Endometrium (tissue), 2 donors: ENCODE results near the gene LIMA1.
"Not testable (repeated sequence)": the region's sequence is repeated elsewhere in the genome, so short reads cannot be mapped to it uniquely, and the experiment has no call there.

ENCODE experiments used
- FAIRE-seq: peaks from 2 replicates; lab custom pipeline; 2012; peaks lifted over from hg19 to GRCh38; lab: Jason Lieb, UNC
- donor health status: control.
- donor health status: control.

Gene LIMA1

DNA sequence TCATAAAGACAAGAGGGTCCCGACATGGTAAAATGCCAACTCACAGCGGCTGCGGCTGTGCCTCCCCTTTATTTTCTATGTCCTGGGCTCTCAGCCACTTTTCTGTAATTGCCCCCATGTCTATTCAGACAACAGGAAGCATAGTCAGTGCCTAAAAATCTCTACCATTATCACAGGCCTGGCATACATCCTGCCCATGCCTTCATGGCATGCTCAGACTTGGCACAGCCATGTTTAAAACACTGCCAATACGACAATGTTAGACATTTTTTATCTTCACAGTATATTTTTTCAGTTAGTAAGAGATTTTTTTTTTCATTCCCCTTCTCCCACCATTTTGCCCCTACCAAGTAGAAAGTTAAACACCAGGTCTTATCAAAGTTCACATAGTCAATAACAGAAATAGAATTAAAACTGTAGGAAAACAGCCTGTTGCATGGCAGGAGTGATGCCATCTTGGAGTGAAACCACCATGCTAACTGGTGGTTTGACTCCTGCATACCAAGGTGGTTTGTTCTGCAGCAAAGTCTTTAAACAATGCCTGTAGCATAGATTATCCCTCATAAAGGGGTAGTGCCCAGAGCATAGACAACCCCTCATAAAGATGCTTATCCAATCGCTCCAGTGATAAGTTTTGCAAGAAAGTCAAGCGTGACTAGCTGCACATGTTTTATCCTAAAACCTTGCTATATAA lies 97.2 kb downstream of the LIMA1 start:
- no peak for FAIRE-seq

DNA sequence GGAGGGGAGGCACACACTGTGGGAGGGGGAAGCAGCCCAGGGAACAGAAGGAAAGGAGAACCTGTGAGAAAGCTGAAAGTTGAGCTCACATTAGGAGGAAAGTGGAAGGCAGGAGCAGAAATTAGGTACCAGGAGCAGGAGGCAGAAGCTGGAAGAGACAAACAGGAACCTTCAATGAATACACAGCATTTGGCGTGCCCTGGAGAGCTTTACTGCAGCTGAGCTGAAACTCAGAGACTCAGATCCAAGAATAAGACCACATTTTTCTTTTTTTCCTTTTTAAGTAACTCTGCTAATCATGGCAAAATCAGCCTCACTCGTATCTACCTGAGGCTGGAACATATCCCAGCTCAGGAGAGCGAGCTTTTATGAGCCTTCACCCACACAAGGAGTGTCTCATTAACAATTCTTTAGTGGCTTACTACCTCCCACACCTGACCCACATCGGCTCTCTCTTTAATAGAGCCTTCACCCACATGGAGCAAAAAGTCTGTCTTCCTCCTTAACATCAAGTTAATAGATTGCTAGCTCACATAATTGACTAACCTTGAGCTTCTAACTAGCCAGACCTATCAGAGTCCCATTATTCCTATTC lies 97.9 kb downstream of the LIMA1 start:
- no peak for FAIRE-seq

DNA sequence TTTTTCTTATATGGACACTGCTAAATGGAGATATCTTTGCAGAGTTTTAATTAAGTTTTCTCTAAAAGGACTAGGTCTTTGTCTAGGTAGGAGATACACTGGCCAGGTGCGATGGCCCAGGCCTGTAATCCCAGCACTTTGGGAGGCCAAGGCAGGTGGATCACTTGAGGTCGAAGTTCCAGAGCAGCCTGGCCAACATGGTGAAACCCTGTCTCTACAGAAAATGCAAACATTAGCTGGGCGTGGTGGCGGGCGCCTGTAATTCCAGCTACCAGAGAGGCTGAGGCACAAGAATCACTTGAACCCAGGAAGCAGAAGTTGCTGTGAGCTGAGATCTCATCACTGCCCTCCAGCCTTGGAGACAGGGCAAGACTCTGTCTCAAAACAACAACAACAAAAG lies 99.1 kb downstream of the LIMA1 start:
- FAIRE-seq, result no peak

DNA sequence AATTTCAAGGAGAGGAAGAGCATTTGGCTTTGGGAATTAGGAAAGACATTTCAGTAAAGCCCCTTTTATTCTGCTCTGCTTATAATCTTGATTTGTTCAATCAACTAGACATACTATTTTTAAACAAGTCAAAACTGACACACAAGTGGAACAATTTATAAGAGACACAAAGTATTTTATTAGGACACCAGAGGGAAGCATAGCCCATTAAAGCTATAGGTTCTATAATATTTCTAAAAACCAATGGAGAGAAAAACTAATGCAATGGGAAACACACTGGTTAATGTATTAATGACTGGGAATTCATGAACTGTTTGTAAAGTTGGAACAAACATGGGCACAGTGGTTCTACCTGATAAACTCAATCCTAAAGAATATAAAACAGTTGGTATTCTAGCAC lies 100.9 kb downstream of the LIMA1 start:
- FAIRE-seq, result no peak

DNA sequence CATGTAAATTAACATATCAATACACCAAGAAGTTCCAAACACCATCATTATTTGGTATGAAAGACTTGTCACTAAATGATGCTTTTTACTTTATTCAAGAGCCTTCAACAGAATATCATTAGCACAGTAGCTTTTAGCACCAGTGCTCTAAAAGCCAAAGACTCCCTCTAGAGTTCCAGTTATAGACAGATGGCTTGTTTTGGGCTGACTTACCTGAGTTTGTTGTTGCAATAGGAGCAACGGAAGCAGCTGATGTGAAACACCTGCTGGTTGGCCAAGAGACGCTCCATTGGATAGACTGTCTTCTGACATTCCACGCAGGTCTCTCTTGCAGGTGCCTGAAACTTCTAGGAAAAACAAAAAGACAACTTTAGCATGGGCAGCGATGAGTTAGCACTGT lies 101.6 kb downstream of the LIMA1 start:
- FAIRE-seq, result no peak

DNA sequence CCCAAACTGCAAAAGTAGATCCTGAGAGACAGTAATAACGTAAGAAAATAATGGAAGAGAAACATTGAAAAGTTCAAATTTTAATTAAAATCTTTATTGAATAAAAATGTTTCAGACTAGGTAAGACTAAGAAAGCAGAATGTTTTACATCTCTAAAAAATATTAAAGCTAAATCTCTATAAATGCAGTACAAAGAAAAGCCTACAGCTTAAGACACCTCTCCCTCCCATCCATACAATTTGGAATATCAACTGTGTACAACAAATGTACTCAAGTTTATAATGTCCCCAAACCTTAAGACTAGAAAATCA lies 107.6 kb downstream of the LIMA1 start:
- FAIRE-seq, result no peak

DNA sequence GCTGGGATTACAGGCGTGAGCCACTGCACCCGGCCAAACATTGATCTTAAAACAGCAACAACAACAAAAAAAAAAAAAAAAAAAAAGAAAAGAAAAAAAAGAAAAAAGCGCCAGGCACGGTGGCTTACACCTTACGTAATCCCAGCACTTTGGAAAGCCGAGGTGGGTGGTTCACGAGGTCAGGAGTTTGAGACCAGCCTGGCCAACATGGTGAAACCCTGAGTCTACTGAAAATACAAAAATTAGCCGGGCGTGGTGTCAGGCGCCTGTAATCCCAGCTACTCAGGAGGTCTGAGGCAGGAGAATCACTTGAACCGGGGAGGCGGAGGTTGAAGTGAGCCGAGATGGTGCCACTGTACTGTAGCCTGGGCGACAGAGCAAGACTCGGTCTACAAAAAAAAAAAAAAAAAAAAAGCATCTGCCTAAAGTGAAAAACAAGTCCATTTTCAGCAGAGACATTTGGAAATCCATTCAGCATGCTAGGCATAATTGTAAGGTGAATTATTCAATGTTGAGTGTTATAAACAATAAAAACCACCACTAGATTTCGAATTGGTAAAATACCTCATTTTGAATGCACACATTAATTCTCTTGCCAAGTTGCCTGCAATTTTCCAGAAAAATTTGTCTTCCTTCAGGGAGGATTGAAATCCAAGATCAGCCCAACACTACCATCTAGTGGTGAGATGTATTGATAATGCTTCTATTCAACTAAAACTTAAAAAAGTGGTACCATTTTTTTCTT lies 108.2 kb downstream of the LIMA1 start:
- peak; percentile 95 for FAIRE-seq

DNA sequence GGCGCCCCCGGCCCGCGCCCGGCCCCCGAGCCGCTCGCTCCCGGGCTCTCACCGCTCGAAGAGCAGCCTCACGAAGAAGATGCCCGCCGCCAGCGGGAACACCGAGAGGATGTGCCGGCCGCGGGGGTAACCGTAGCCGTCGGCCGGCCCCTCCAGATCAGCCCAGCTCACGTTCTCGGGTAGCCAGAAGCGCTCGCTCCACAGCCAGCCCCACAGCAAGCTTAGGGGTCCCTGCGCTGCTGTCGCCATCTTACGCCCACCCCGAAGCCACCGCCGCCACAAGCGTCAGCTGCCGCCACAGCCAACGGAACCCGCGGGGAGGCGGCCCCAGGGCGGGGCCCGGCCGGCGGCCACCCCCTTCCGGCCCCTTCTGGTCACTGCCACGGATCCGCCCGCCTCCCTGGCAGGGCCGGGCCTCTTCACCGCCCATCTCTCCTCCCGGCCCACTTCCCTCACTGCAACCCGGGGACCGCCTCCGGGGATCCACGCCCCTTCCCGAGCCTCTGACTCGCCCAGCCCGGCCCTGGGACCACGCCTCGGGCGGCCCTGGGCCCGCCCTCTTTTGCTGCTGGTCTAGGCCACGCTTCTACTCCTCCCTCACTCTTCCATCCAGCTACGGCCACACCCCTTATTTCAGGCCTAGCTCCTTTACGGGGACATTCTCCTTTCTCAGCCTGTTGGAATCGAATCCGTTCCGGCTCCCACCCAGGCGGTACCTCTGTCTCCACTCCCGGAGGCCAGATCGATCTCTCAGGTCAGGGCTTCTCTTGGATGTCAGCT lies 116.1 kb downstream of the LIMA1 start, which contains the start of gene CERS5:
Gene CERS5, minus strand, starts transcription at position 321 of the 780 bp plus-strand sequence. Its CDS starts 72 bp downstream, at position 249.
- peak; percentile 85 for FAIRE-seq

DNA sequence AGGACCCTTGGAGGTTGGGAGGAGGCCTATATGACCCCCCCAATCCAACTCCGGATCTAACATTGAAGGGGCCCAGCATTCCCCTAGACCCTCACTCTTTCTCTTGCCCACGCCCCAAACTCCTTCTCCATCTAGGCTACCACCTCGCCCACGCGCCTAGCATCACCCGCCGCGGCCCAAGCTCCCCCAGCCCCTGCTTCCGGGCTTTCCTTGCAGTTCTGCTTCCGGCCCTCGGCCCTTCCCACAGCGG lies 116.6 kb downstream of the LIMA1 start:
- no peak for FAIRE-seq

DNA sequence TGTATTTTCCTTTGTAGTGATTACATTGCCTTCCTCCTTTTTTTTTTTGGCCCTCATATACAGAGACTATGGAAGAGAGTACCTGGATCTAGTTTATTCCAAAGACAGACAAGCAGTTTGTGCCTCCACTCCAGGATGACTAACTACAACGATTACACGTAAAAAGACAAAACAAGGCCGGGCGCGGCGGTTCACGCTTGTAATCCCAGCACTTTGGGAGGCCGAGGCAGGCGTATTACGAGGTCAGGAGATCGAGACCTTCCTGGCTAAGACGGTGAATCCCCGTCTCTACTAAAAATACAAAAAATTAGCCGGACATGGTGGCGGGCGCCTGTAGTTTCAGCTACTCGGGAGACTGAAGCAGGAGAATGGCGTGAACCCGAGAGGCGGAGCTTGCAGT lies 118.4 kb downstream of the LIMA1 start:
- FAIRE-seq, result no peak

DNA sequence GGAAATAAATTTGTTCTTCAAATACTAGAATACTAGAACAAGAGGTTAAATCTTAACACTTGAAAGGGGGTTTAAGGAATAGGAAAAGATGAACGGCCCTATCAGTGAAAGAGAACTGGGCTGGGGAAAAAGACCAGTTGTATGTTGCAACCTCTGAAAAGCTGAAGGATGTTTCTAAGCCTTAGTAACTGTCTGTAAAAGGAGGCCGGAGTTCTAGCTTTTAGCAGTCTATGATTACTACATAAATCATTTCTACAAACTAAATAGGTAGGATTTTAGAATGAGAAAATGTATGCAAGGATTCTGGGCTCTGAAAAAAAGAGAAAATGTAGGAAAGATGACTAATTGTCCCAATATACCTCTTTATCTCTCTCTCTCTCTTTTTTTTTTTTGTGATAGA lies 121.1 kb downstream of the LIMA1 start:
- FAIRE-seq, result no peak

DNA sequence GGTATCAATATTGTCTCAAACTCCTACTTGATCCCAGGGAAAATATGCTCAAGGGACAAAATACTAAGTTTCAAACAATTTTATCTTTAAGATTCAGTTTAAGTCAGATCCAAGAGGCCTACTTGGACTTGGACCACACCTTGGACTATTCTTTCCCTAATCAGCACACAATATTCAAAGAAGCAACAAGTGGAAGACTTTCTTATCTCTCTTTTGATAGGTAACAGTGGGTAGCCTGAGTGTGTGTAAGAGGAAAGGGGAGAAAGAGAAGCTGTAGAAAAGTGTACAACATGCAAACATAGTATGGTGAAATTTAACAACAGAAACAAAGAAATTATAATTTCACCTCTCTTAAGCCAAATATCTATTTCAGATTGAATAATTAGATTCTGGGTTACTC lies 122.7 kb downstream of the LIMA1 start:
- FAIRE-seq, result no peak

DNA sequence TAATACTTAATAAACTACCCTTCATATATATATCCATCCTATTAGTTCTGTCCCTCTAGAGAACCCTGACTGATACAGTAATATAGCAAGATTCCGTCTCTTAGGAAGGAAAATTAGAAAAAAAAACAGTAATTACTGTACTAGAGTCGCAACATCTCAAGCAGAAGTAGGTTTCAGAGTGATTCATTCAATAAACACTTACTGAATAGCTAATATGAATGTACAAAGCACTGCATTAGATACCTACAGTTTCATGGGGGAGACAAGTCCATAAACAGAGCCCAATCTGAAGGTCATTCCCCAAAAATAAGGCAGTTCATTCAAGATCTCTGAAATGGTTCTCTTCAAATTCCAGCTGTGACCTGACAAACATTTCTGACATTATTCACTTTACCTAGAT lies 126.1 kb downstream of the LIMA1 start:
- FAIRE-seq, result no peak

DNA sequence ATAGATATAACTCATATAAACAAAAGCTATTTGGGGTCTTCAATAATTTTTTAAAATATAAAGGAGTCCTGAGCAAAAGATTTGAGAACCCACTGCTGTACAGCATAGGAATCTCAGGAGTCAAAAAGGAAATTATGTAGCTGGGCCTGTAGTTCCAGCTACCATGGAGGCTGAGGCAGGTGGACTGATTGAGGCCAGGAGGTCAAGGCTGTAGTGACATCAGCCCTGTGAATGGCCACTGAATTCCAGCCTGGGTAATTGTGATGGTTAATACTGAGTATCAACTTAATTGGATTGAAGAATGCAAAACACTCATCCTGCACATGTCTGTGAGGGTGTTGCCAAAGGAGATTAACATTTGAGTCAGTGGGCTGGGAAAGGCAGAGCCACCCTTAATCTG lies 126.7 kb downstream of the LIMA1 start:
- no peak for FAIRE-seq

DNA sequence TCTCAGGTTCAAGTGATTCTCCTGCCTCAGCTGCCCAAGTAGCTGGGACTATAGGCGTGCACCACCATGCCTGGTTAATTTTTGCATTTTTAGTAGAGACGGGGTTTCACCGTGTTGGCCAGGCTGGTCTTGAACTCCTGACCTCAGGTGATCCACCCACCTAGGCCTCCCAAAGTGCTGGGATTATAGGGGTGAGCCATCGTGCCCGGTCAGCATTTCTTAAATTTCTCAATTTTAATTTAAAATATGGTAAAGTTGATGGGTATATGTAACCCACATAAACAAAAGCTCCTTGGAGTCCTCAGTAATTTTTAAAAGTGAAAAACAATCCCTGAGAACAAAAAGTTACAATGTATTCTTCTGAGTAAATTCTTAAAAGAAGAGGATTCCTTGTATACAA lies 128.4 kb downstream of the LIMA1 start:
- FAIRE-seq, result not testable (repeated sequence)

DNA sequence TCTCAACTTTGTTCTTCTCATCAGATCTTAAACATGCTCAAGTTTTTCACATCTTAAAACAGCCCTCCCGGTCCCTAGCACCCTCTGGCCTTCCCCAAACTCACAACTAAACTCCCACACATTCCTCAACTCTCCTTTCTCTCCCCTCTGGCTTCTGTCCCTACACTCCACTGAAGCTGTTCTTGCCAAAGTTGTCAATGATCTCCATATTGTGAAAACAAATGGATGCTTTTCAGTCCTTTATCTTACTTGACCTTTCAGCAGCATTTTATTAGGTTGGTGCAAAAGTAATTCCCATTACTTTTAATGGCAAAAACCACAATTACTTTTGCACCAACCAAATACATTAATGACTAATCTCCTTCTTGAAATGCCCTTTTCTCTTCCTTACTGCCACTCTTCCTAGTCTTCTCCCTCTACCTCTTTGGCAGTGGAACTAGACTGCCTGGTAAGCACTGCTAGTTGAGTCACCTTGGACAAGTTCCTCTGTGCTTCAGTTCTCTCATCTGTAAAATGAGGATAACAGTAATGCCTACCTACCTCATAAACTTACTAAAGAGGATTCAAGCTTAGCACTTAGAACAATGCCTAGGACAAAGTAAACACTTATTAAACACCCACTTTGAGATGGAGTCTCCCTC lies 132.2 kb downstream of the LIMA1 start:
- FAIRE-seq, result no peak

DNA sequence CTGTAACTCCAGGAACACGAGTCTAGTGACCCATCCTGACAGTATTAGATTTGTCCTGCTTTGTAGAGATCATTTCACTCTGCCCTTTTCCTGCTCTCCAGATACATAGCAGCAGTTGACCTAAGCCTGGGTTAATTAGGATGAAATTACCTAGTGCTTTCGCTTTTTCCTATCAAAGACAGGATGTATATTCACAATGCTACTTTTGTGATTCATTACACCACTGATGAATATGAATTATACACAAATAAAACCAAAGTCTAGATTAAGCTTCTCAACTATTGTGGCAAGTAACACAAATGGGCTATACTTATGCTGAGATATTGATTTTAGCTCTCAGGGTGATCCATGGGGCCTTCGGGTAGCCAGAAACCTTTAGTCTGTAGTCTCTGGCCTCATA lies 134.0 kb downstream of the LIMA1 start:
- FAIRE-seq, result no peak

DNA sequence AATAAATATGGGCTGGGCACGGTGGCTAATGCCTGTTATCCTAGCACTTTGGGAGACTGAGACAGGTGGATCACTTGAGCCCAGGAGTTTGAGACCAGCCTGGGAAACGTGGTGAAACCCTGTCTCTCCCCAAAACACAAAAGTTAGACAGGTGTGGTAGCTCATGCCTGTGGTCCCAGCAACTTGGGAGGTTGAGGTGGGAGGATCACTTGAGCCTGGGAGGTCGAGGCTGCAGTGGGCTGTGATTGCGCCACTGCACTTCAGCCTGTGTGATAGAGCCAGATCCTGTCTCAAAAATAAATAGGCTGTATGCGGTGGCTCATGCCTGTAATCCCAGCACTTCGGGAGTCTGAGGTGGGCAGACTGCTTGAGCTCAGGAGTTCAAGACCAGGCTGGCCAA lies 135.3 kb downstream of the LIMA1 start:
- not testable (repeated sequence) for FAIRE-seq

DNA sequence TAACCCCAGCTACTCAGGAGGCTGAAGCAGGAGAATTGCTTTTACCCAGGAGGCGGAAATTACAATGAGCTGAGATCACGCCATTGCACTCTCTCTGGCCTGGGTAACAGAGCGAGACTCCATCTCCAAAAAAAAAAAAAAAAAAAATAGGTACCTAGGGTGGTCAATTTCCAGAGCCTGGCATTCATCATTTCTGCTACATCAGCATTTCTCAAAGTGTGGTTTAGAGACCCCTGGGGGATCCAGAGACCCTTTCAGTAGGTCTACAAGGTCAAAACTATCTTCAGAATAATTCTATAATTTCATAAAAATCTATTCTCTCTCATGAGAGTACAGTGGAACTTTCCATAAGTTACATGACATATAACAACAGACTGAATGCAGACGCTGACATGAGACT lies 136.0 kb downstream of the LIMA1 start:
- FAIRE-seq, result no peak

DNA sequence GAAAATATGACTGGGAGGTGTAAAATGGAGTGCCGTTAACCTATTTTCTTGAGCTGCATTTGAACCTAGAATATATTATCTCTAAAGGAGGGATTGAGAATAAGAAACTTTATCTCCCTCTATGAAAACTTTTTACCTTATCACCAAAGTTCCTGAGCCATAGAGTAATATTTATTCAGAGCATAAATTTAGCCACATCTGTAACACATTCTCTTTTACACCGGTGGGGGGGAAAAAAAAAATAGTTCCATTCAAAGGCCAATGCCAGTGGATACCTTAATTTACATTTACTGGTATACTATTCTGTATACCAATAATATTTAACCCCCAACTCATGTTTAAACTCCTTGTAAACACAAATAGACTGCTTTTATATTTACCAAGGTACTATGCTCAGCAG lies 137.9 kb downstream of the LIMA1 start:
- FAIRE-seq, result no peak

DNA sequence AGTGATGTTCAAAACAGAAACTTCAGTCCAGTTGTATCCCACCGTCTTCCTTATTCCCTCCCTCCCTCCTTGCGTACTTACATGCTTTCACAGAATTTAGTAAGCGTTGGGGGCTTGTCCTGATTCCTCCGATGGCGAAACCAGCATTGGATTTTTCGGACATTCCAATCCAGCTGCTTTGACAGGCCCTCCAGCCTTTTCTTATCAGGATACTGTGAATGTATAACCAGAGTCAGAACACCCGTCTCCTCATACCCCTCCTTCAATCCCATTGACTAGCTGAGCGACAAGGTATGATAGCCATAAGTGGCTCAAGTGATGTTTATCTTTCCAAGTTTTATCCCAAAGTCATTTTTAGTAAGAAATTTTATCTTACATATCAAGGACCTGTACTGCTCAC lies 140.3 kb downstream of the LIMA1 start:
- FAIRE-seq, result no peak

DNA sequence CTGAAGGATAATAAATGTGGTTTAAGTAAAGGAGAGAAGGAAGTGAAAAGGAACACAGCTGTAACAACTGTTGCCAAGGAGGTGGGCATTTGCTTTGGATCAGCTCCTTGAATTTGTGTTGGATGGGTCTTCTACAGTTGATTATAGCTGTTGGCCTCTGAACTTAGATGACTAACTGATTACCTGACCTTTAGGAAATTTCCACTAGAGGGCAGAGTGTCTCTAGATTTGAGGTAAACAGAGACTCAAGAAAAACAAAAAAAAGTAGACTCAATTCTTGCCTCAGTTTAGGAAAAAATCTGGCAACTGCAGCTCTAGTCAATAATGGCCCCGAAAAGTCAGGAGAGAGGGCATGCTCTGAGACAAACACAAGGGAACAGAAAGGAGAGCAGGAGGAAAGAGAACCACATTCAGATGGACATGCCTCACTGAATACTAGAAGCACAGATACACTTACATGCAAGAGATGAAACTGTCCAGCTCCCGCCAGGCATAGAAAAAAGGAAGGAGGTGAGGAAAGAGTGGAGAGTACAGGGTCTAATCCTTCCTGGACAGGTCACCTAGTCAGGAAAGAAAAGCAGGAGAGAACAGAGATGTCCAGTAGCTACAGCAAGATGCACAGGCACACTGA lies 150.7 kb downstream of the LIMA1 start:
- no peak for FAIRE-seq
